RWPE2 (cell line): Measurements from ENCODE around the gene ADAMTSL4.

Experiments
- ATAC-seq: fragments of 200-7000 bp; cut with Tn5 transposase; 3 replicates; pipeline ENCODE4 v1.9.1; 2021; ENCODE audit warnings: low read depth
- DNase-seq: peaks from one replicate; pipeline ENCODE4 v3.0.0-alpha.2; 2020; ENCODE audit warnings: low spot score
- H3K27ac ChIP-seq: fragments of 450-650 bp; 2 replicates; pipeline ENCODE4 v1.5.1; 2017; ENCODE audit warnings: mild to moderate bottlenecking; ENCODE audit not compliant: poor library complexity, severe bottlenecking
- H3K27me3 ChIP-seq: fragments of 250-450 bp; sonication (Bioruptor Pico); 2 replicates; pipeline ENCODE4 v1.5.1; 2021; ENCODE audit warnings: mild to moderate bottlenecking, moderate library complexity; ENCODE audit not compliant: insufficient read depth, poor library complexity, severe bottlenecking
- H3K36me3 ChIP-seq: fragments of 250-450 bp; sonication (Bioruptor Pico); 2 replicates; pipeline ENCODE4 v1.5.1; 2020; ENCODE audit warnings: low read depth, mild to moderate bottlenecking, moderate library complexity
- H3K4me1 ChIP-seq: fragments of 250-450 bp; sonication (Bioruptor Pico); 2 replicates; pipeline ENCODE4 v1.5.1; 2021; ENCODE audit warnings: mild to moderate bottlenecking, moderate library complexity; ENCODE audit not compliant: insufficient read depth, poor library complexity, severe bottlenecking
- H3K4me3 ChIP-seq: fragments of 250-450 bp; sonication (Bioruptor Pico); 2 replicates; pipeline ENCODE4 v1.5.1; 2021; ENCODE audit warnings: mild to moderate bottlenecking, moderate library complexity; ENCODE audit not compliant: severe bottlenecking
- H3K9me3 ChIP-seq: fragments of 250-450 bp; sonication (Bioruptor Pico); 2 replicates; pipeline ENCODE4 v1.5.1; 2021; ENCODE audit warnings: mild to moderate bottlenecking, moderate library complexity; ENCODE audit not compliant: severe bottlenecking
- CTCF ChIP-seq: fragments of 450-650 bp; IDR thresholded peaks from one replicate; pipeline ENCODE4 v1.5.1; 2017; ENCODE audit warnings: mild to moderate bottlenecking, moderate library complexity; ENCODE audit not compliant: poor library complexity, severe bottlenecking

The ADAMTSL4 gene

GRCh38 chr1:150553392-150554085 lies 4.3 kb downstream of the ADAMTSL4 start:
- peaks cover 8% of the 10 kb centered on the region; the same call in 1 of the 2 replicates for H3K36me3 ChIP-seq
- H3K9me3 ChIP-seq = no peaks in the 10 kb centered on the region
- H3K4me1 ChIP-seq = peaks cover 19% of the 10 kb centered on the region
- no peak overlapping the region for H3K4me3 ChIP-seq
- ATAC-seq (no peak), DNase-seq (no peak)
- peak overlapping the region; percentile 70 for H3K27ac ChIP-seq
- H3K27me3 ChIP-seq = no peaks in the 10 kb centered on the region
- TF ChIP-seq CTCF = no peak

GRCh38 chr1:150554086-150554452 lies 4.9 kb downstream of the ADAMTSL4 start:
- TF ChIP-seq CTCF = no peak
- H3K9me3 ChIP-seq = no peaks in the 10 kb centered on the region
- H3K4me1 ChIP-seq = peaks cover 19% of the 10 kb centered on the region
- no peak for DNase-seq
- H3K4me3 ChIP-seq = no peak overlapping the region
- H3K27ac ChIP-seq = no peak overlapping the region
- H3K27me3 ChIP-seq = no peaks in the 10 kb centered on the region
- ATAC-seq = no peak
- H3K36me3 ChIP-seq = peaks cover 8% of the 10 kb centered on the region; the same call in 1 of the 2 replicates

GRCh38 chr1:150555198-150555970 lies 6.2 kb downstream of the ADAMTSL4 start:
- H3K4me3 ChIP-seq = no peak overlapping the region
- H3K4me1 ChIP-seq = peaks cover 21% of the 10 kb centered on the region
- no peaks in the 10 kb centered on the region for H3K27me3 ChIP-seq
- H3K27ac ChIP-seq = no peak overlapping the region
- peaks cover 16% of the 10 kb centered on the region for H3K36me3 ChIP-seq
- no peak for TF ChIP-seq CTCF
- no peaks in the 10 kb centered on the region for H3K9me3 ChIP-seq
- DNase-seq (no peak), ATAC-seq (no peak)

GRCh38 chr1:150555971-150556865 lies 7.0 kb downstream of the ADAMTSL4 start:
- no peak for DNase-seq
- H3K27me3 ChIP-seq = no peaks in the 10 kb centered on the region
- TF ChIP-seq CTCF = no peak
- peaks cover 17% of the 10 kb centered on the region for H3K36me3 ChIP-seq
- peaks cover 21% of the 10 kb centered on the region for H3K4me1 ChIP-seq
- H3K27ac ChIP-seq = no peak overlapping the region
- H3K4me3 ChIP-seq = no peak overlapping the region
- ATAC-seq = no peak
- no peaks in the 10 kb centered on the region for H3K9me3 ChIP-seq
